HCT116 (cell line): ENCODE measurements around the gene BCR. TPM values are rescaled to one million over a fixed set of nuclear protein-coding genes. Genes with fewer than 3 reads are reported as not detected.

ENCODE experiments used
- ATAC-seq: fragments of 200-7000 bp; cut with Tn5 transposase; 2 replicates; pipeline ENCODE4 v1.9.1; 2020; ENCODE audit warnings: mild to moderate bottlenecking, moderate library complexity
- BruUV-seq: library from RNA; stranded (reverse); fragments of 400-500 nt; replicated peaks from 2 replicates; lab custom pipeline; 2021; lab: Mats Ljungman, UMichigan
- CTCF ChIA-PET: fragments of 300-600 bp; sonication (Branson Sonifier 250); formaldehyde crosslinking; loops from one replicate; lab custom pipeline; 2021; ENCODE audit warnings: antibody characterized with exemption; lab: Charles Lee
- POLR2A ChIA-PET: fragments of 300-600, 350-600 bp; sonication (Branson Sonifier 250); formaldehyde crosslinking; loops from one replicate; lab custom pipeline; 2021; ENCODE audit warnings: antibody characterized with exemption; lab: Charles Lee
- RAD21 ChIA-PET, 2 experiments: fragments of 300-600 bp; sonication (Branson Sonifier 250); formaldehyde crosslinking; loops; one replicate each; lab custom pipeline; 2023; ENCODE audit warnings: low total read pairs in 2 of 2; ENCODE audit not compliant: uncharacterized antibody in 2 of 2, unreplicated experiment in 2 of 2, low non-redundant PET in 1 of 2; lab: Charles Lee
- DNase-seq: peaks from one replicate; pipeline ENCODE4 v3.0.0-alpha.2; 2010; ENCODE audit warnings: low read depth, low spot score
- H2AFZ ChIP-seq: fragments of 200-600 bp; shearing (Covaris generic), sonication (generic); 2 replicates; pipeline ENCODE4 v1.6.1; 2017; ENCODE audit warnings: low read depth, mixed run types, mixed read lengths, antibody characterized with exemption, low read length; ENCODE audit not compliant: poor library complexity, severe bottlenecking
- H3K27ac ChIP-seq: 2 replicates; pipeline ENCODE4 v1.5.1; 2012; ENCODE audit warnings: low read depth, low read length
- H3K27me3 ChIP-seq: fragments of 200-600 bp; sonication (generic); 2 replicates; pipeline ENCODE4 v1.6.1; 2016; ENCODE audit warnings: mixed run types, low read length, mixed read lengths; ENCODE audit not compliant: insufficient read depth
- H3K36me3 ChIP-seq, 2 experiments: fragments of 200-500 bp in 1 of 2; fragments of 200-600 bp in 1 of 2; sonication (Bioruptor generic) in 1 of 2; sonication (generic) in 1 of 2; 2 replicates each; pipeline versions ENCODE4 v1.5.1 to v1.6.1; 2014 to 2016; ENCODE audit warnings: low read length in 2 of 2, inconsistent platforms in 1 of 2, mixed read lengths in 1 of 2, mixed run types in 1 of 2; ENCODE audit not compliant: insufficient read depth in 2 of 2, control insufficient read depth in 1 of 2
- H3K4me1 ChIP-seq, 2 experiments: fragments of 200-600 bp in 1 of 2; sonication (generic) in 1 of 2; 2 replicates each; pipeline versions ENCODE4 v1.5.1 to v1.6.1; 2012 to 2017; ENCODE audit warnings: low read length in 2 of 2, inconsistent platforms in 1 of 2, mild to moderate bottlenecking in 1 of 2, mixed read lengths in 1 of 2, mixed run types in 1 of 2, moderate library complexity in 1 of 2; ENCODE audit not compliant: insufficient read depth in 2 of 2, control insufficient read depth in 1 of 2
- H3K4me2 ChIP-seq: fragments of 200-600 bp; sonication (generic); 2 replicates; pipeline ENCODE4 v1.6.1; 2017; ENCODE audit warnings: mixed run types, low read length, mixed read lengths
- H3K4me3 ChIP-seq, 2 experiments: fragments of 200-600 bp in 1 of 2; sonication (generic) in 1 of 2; replicated peaks in 1 of 2; 2 replicates each; pipeline ENCODE4 v1.5.1; 2011 to 2016; ENCODE audit warnings: low read length in 2 of 2, control low read depth in 1 of 2, low read depth in 1 of 2, mild to moderate bottlenecking in 1 of 2, mixed read lengths in 1 of 2, mixed run types in 1 of 2
- H3K79me2 ChIP-seq: fragments of 200-600 bp; sonication (generic); 2 replicates; pipeline ENCODE4 v1.6.1; 2017; ENCODE audit warnings: mild to moderate bottlenecking, mixed run types, low read length, moderate library complexity, mixed read lengths; ENCODE audit not compliant: insufficient read depth
- H3K9ac ChIP-seq: fragments of 200-600 bp; sonication (generic); 2 replicates; pipeline ENCODE4 v1.6.1; 2016; ENCODE audit warnings: low read length, mixed read lengths
- H3K9me2 ChIP-seq: fragments of 200-600 bp; sonication (generic), shearing (Covaris generic); 2 replicates; pipeline ENCODE4 v1.6.1; 2017; ENCODE audit warnings: mixed run types, mild to moderate bottlenecking, moderate library complexity; ENCODE audit not compliant: insufficient read depth
- H3K9me3 ChIP-seq, 2 experiments: fragments of 200-500 bp in 1 of 2; fragments of 200-600 bp in 1 of 2; sonication (Bioruptor generic) in 1 of 2; sonication (generic) in 1 of 2; 2 replicates each; pipeline ENCODE4 v1.6.1; 2014 to 2017; ENCODE audit warnings: low read length in 2 of 2, mixed read lengths in 2 of 2, inconsistent platforms in 1 of 2, low read depth in 1 of 2, mild to moderate bottlenecking in 1 of 2, mixed run types in 1 of 2, moderate library complexity in 1 of 2; ENCODE audit not compliant: control insufficient read depth in 1 of 2, insufficient read depth in 1 of 2
- H4K20me1 ChIP-seq: fragments of 200-600 bp; sonication (generic), shearing (Covaris generic); 2 replicates; pipeline ENCODE4 v1.6.1; 2017; ENCODE audit warnings: mixed run types, mild to moderate bottlenecking, moderate library complexity; ENCODE audit not compliant: insufficient read depth
- CBX3 ChIP-seq: IDR thresholded peaks from 2 replicates; pipeline ENCODE4 v1.6.1; 2012; ENCODE audit warnings: low read depth
- EGR1 ChIP-seq: IDR thresholded peaks from 2 replicates; pipeline ENCODE4 v1.6.1; 2012; ENCODE audit warnings: low read depth
- ELF1 ChIP-seq: IDR thresholded peaks from 2 replicates; pipeline ENCODE4 v1.6.1; 2012; ENCODE audit warnings: low read depth, borderline replicate concordance
- EZH2 ChIP-seq: fragments of 200-600 bp; sonication (generic); IDR thresholded peaks from 2 replicates; pipeline ENCODE4 v1.6.1; 2017; ENCODE audit warnings: antibody characterized with exemption, mixed run types
- EZH2phosphoT487 ChIP-seq: fragments of 200-600 bp; IDR thresholded peaks from 2 replicates; pipeline ENCODE4 v1.6.1; 2018; ENCODE audit warnings: antibody characterized with exemption, borderline replicate concordance
- FOSL1 ChIP-seq: IDR thresholded peaks from 2 replicates; pipeline ENCODE4 v1.6.1; 2012; ENCODE audit warnings: low read depth
- JUND ChIP-seq: IDR thresholded peaks from 2 replicates; pipeline ENCODE4 v1.6.1; 2012
- POLR2A ChIP-seq: IDR thresholded peaks from 2 replicates; pipeline ENCODE4 v1.7.0; 2011; ENCODE audit warnings: borderline replicate concordance; ENCODE audit not compliant: insufficient read depth, insufficient read length; ENCODE audit errors: extremely low read depth
- POLR2AphosphoS5 ChIP-seq: IDR thresholded peaks from 2 replicates; pipeline ENCODE4 v1.6.1; 2011; ENCODE audit warnings: mild to moderate bottlenecking, low read depth, low read length, moderate library complexity
- RAD21 ChIP-seq: IDR thresholded peaks from 2 replicates; pipeline ENCODE4 v1.6.1; 2012; ENCODE audit warnings: low read depth, mild to moderate bottlenecking
- SIN3A ChIP-seq: IDR thresholded peaks from 2 replicates; pipeline ENCODE4 v1.6.1; 2012; ENCODE audit warnings: low read depth
- SP1 ChIP-seq: IDR thresholded peaks from 2 replicates; pipeline ENCODE4 v1.6.1; 2012; ENCODE audit warnings: low read depth
- ZFX ChIP-seq: fragments of 450-650 bp; IDR thresholded peaks from 2 replicates; pipeline ENCODE4 v1.6.1; 2017
- ZNF274 ChIP-seq: fragments of 200-500 bp; sonication (Bioruptor generic); IDR thresholded peaks from 2 replicates; pipeline ENCODE4 v1.6.1; 2014; ENCODE audit warnings: mild to moderate bottlenecking, low read depth, low read length, inconsistent platforms
- intact Hi-C: fragments of 100-400 bp; cut with micrococcal nuclease; formaldehyde crosslinking; loops from 2 replicates; pipeline ENCODE4 v1.10.0; 2022
- total RNA-seq: library from RNA; stranded (reverse); gene quantifications from one replicate; pipeline ENCODE4 v1.2.1, GENCODE V29; 2021; ENCODE audit not compliant: unreplicated experiment
- TF ChIP-seq, protein P1 (sequence below), 3 experiments: fragments of 200-600 bp in 1 of 3; sonication (generic) in 1 of 3; IDR thresholded peaks in 2 of 3; conservative IDR thresholded peaks in 1 of 3; 2 replicates each; pipeline ENCODE4 v1.5.1; 2012 to 2017; ENCODE audit warnings: low read depth in 2 of 3, low read length in 2 of 3, antibody characterized with exemption in 1 of 3, borderline replicate concordance in 1 of 3, control low read depth in 1 of 3, mild to moderate bottlenecking in 1 of 3, mixed read lengths in 1 of 3, mixed run types in 1 of 3, moderate library complexity in 1 of 3; ENCODE audit not compliant: insufficient read depth in 1 of 3
- TF ChIP-seq, protein P2 (sequence below): IDR thresholded peaks from 2 replicates; pipeline ENCODE4 v1.6.1; 2011; ENCODE audit warnings: mild to moderate bottlenecking, low read length, moderate library complexity; ENCODE audit not compliant: insufficient replicate concordance; ENCODE audit errors: extremely low read depth
- TF ChIP-seq, protein P3 (sequence below): IDR thresholded peaks from 2 replicates; pipeline ENCODE4 v1.6.1; 2012

Gene BCR
- total RNA-seq, 1 experiment from 2014 or later: 39.7 TPM

DNA sequence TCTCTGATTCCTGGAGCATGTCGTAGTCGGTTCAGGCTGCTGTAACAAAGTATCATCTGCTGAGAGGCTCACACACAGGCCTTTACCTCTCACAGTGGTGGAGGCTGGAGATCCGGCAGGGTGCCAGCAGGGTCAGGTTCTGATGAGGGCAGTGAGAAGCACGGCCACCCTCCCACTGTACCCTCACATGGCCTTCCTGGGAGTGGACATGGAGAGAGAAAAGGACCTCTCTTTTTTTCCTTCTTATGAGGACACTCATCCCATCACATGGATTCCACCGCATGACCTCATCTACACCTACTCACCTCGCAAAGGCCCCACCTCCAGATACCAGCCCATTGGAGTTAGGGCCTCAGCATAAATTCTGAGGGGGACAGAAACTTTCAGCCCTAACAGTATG, 99.5 kb downstream of the BCR start (continued):
- TF ChIP-seq, protein P1, sequence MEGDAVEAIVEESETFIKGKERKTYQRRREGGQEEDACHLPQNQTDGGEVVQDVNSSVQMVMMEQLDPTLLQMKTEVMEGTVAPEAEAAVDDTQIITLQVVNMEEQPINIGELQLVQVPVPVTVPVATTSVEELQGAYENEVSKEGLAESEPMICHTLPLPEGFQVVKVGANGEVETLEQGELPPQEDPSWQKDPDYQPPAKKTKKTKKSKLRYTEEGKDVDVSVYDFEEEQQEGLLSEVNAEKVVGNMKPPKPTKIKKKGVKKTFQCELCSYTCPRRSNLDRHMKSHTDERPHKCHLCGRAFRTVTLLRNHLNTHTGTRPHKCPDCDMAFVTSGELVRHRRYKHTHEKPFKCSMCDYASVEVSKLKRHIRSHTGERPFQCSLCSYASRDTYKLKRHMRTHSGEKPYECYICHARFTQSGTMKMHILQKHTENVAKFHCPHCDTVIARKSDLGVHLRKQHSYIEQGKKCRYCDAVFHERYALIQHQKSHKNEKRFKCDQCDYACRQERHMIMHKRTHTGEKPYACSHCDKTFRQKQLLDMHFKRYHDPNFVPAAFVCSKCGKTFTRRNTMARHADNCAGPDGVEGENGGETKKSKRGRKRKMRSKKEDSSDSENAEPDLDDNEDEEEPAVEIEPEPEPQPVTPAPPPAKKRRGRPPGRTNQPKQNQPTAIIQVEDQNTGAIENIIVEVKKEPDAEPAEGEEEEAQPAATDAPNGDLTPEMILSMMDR (IDR thresholded peaks at IDR 0.05 in 2 of 3, conservative IDR thresholded peaks at IDR 0.05 in 1 of 3; ENCODE audit: borderline replicate concordance in 1 of 3, insufficient read depth in 1 of 3, low read depth in 2 of 3, low read length in 2 of 3): no peak
- TF ChIP-seq EGR1: no peak
- TF ChIP-seq FOSL1: no peak
- TF ChIP-seq RAD21: no peak

DNA sequence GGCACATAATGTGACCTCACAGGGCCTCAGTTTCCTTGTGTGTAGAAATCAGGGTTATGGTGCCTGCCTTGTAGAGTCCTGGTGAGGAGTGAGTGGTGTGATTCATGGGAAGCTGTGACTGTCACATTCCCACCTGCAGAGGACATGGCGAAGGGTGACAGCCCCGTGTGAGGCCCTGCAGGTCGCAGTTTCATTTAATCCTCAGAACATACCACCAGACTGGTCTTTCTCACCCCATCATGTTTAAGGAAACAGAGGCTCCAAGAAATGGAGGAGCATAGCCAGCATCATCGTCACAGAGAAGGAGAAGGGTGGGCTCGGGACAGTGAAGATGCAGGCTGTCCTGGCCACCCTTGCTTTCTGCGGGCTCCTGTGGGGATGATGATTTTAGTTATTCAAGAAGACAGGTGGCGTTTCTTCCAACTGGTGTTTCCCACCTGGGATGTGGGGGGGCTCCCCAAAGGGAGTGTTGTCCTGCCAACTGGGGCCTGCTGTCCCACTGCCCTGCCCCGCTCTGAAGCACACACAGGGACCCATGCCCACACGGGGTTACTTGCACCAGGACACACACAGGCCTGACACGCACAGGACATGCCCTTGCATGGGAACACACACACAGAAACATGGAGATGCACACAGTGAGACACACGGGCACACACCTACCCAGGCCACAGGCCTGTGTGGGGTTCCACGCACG, 100.2 kb downstream of the BCR start:
- Histone ChIP-seq H3K9ac (no peak overlapping the region), H3K9me3 (no peaks in the 10 kb centered on the region), H3K4me2 (no peak overlapping the region), H3K79me2 (no peaks in the 10 kb centered on the region; the same call in 1 of the 2 replicates), H3K9me2 (no peaks in the 10 kb centered on the region), H3K4me3 (no peak overlapping the region), H3K27me3 (no peaks in the 10 kb centered on the region), H3K4me1 (peaks cover 18 to 23% of the 10 kb centered on the region in 2 experiments), H2AFZ (no peak overlapping the region), H4K20me1 (no peaks in the 10 kb centered on the region), H3K36me3 (peaks cover 7 to 21% of the 10 kb centered on the region in 2 experiments; a peak in 2 of 4 replicates), H3K27ac (0 out of 2 replicates have a peak overlapping the region, but pooled peaks have one; percentile 61)
- intact Hi-C loops: no loop called here
- ATAC-seq (no peak), DNase-seq (no peak)
- no TSS peak for BruUV-seq
- ChIA-PET POLR2A (no interaction called here), RAD21 (no interaction called here), CTCF (interaction anchor here (2.2 kb wide), 1 partner anchor 124 kb away, joined by 13 read pairs; no protein-coding TSS in a partner anchor)
- TF ChIP-seq ELF1 (no peak), RAD21 (no peak), POLR2A (no peak), SP1 (no peak), EZH2phosphoT487 (no peak), ZFX (no peak), CBX3 (no peak), SIN3A (no peak), JUND (no peak), FOSL1 (no peak), EZH2 (no peak), ZNF274 (no peak), POLR2AphosphoS5 (no peak)
- TF ChIP-seq, protein P2, sequence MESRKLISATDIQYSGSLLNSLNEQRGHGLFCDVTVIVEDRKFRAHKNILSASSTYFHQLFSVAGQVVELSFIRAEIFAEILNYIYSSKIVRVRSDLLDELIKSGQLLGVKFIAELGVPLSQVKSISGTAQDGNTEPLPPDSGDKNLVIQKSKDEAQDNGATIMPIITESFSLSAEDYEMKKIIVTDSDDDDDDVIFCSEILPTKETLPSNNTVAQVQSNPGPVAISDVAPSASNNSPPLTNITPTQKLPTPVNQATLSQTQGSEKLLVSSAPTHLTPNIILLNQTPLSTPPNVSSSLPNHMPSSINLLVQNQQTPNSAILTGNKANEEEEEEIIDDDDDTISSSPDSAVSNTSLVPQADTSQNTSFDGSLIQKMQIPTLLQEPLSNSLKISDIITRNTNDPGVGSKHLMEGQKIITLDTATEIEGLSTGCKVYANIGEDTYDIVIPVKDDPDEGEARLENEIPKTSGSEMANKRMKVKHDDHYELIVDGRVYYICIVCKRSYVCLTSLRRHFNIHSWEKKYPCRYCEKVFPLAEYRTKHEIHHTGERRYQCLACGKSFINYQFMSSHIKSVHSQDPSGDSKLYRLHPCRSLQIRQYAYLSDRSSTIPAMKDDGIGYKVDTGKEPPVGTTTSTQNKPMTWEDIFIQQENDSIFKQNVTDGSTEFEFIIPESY: no peak
- TF ChIP-seq, protein P1 (IDR thresholded peaks at IDR 0.05 in 2 of 3, conservative IDR thresholded peaks at IDR 0.05 in 1 of 3; ENCODE audit: borderline replicate concordance in 1 of 3, insufficient read depth in 1 of 3, low read depth in 2 of 3, low read length in 2 of 3): no peak
- TF ChIP-seq, protein P3, sequence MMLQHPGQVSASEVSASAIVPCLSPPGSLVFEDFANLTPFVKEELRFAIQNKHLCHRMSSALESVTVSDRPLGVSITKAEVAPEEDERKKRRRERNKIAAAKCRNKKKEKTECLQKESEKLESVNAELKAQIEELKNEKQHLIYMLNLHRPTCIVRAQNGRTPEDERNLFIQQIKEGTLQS: no peak
